Peyer's patch (tissue), 4 donors: ENCODE measurements around the gene KRT6C.

Experiments used
- POLR2A ChIP-seq, 2 donors: fragments of 450-650 bp; IDR thresholded peaks; one replicate each; pipeline ENCODE4 v1.5.1; 2017; ENCODE audit warnings: antibody characterized with exemption in 2 of 2, mild to moderate bottlenecking in 2 of 2, moderate library complexity in 2 of 2
- TF ChIP-seq, protein P1 (sequence below), 6 experiments: fragments of 450-650 bp in 4 of 6; fragments of 200-600 bp in 2 of 6; sonication (generic) in 1 of 6; IDR thresholded peaks; one replicate each; pipeline ENCODE4 v1.5.1; 2017 to 2019; ENCODE audit warnings: antibody characterized with exemption in 6 of 6, mild to moderate bottlenecking in 3 of 6, moderate library complexity in 1 of 6

DNA sequence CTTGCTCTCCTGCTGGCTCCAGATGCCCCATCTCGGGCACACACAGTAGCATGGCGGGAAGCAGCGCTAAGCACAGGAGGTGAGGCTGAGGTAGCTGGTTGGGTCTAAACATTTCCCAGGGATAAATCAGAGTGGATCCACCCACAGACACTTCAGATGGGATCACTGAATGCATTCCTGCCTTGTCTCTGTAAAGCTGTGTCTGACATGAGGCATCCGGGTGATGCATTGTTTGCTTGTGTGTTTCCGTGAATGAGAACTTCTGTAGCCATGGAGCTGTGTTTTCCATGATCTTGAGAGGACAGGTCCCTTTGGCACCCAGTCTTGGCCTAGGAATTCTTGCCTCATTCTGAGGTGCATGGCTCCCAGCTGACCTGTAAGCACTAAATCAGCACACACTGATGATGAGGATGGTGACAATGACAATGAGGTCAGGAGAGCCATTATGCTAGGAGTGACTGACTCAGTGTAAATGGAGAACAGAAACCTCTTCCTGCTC, 32.7 kb downstream of the KRT6C start:
- TF ChIP-seq, protein P1, sequence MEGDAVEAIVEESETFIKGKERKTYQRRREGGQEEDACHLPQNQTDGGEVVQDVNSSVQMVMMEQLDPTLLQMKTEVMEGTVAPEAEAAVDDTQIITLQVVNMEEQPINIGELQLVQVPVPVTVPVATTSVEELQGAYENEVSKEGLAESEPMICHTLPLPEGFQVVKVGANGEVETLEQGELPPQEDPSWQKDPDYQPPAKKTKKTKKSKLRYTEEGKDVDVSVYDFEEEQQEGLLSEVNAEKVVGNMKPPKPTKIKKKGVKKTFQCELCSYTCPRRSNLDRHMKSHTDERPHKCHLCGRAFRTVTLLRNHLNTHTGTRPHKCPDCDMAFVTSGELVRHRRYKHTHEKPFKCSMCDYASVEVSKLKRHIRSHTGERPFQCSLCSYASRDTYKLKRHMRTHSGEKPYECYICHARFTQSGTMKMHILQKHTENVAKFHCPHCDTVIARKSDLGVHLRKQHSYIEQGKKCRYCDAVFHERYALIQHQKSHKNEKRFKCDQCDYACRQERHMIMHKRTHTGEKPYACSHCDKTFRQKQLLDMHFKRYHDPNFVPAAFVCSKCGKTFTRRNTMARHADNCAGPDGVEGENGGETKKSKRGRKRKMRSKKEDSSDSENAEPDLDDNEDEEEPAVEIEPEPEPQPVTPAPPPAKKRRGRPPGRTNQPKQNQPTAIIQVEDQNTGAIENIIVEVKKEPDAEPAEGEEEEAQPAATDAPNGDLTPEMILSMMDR (IDR thresholded peaks at IDR 0.05): no peak
- no peak for TF ChIP-seq POLR2A (IDR thresholded peaks at IDR 0.05)
